Stimulated activated CD8-positive, alpha-beta memory T cell treated with anti-CD3 and anti-CD28 coated beads, Interleukin-7, amount 100 ng/mL, for 48 hours (primary cell): ENCODE measurements around the gene OR52B4.
"Not testable (repeated sequence)": the region's sequence is repeated elsewhere in the genome, so short reads cannot be mapped to it uniquely, and the experiment has no call there.

Experiments used
- DNase-seq, 2 donors: peaks; one replicate each; pipeline ENCODE4 v3.0.0-alpha.2; 2020; ENCODE audit warnings: low read depth in 1 of 2; ENCODE audit errors: extremely low read depth in 1 of 2

Gene OR52B4

DNA sequence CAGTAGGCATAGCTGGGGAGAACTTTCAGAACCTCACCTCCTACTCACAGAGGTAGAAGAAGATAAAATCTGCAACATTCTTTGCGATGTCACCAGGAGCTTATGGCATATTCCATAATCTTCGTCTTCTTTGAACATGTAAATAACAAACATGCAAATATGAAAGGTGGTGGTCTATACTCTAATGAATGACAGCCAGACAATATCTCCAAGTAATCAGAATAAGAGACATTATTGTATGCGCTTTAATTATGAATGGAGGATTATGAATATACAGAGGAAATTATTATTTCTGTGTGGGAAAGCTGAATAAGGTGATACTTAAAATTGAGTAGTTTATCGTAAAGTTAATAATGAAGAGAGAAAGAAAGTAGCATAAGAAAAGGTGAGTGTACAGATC is at the start of gene OR52B4:
Gene OR52B4, minus strand, starts transcription at position 101 of the 400 bp plus-strand sequence. Its CDS starts 91 bp downstream, at position 10.
- DNase-seq = no peak

DNA sequence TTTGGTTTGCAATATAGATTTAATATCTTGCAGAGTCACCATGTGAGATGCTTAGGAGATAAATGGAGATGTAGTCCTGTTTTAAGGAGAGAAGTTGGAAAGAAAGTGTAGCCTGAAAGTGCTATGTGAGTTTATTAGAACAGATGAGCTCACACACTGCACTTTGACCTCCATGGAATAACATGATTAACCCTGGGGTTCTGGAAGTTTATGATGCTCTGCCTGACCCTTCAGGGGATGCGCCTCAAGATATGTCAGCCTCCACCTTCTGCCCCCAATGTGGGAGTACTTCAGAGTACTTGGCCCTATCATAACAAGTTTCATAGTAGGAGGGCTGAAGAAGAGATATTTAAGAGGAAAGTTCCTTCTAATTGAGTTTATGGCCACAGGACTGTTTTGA is 48.6 kb upstream of the OR52B4 start:
- no peak for DNase-seq

DNA sequence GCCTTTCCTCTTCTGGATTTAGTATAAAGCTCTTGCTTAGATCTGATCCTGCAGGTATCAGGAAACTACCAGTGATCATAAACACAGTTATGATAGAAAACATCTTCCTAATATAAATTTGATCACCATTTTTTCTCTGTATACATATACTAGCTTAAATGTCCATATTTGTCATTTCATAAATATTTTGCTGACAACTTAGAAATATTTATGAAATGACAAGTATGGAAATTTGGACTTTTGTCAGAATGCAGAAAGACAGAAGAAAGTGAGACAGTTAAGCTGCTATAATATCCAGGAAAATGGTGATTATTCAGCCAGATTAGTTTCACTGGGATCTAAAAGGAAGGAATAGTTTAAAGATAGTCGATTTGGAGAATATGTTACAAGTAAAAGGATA is 48.1 kb upstream of the OR52B4 start:
- DNase-seq = no peak

- DNase-seq = not testable (repeated sequence)
Observed at GRCh38 chr11:4406206-4406605, 38.0 kb upstream of the OR52B4 start.

DNA sequence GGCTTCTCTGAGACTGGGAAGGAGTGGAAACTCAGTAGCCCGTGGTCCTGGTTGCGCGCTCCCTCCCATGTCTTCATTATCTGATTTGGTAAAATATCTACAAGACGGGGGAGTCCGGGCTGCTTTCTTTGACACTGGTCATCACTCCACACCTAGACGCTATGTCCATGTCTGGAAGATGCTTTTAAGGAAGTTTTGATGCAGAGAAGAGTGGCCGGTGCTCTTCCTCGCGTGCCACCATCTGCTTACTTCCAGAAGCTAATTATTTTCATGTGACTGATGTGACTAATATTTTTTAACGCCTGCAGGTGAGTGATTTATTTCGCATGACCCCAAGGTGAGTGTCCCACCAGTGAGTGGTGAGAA is 25.7 kb upstream of the OR52B4 start:
- no peak for DNase-seq

DNA sequence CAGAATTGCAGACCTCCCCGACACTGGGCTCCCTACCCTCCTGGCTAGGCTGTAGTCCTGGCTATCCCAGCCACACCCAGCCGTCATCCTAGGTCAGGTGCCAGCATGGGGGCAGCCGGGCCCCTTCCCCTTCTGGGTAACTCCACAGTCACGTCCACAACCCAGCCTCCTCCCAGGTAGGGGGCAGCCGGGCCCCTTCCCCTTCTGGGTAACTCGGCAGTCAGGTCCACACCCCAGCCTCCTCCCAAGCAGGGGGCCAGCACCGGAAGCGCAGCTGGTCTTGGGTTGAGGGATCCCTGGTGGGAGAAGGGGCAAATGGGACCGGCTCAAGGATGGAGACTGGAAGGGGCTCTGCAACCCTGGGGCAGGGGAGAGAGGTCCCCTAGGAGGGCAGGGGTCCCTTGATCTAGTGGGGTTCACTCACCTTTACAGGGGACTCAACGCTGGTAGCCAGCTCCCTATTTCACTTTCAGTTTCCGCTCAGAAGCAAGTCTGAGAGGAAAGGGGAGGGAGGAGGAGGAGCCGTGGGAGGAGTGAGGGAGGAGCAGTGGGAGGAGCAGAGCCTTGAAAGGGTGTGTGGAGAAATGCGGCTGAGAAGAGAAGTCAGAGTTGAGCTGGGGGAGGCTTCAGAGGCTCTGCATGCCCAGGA is 25.1 kb upstream of the OR52B4 start, which contains the start of gene TRIM21:
Gene TRIM21, minus strand, starts transcription at position 494 of the 649 bp plus-strand sequence. CDS start 3,293 bp downstream, outside the sequence.
- DNase-seq = peak; percentile 63 to 82

GRCh38 chr11:4388221-4388620 is 20.0 kb upstream of the OR52B4 start:
- no peak for DNase-seq

- DNase-seq = no peak
Observed at GRCh38 chr11:4385978-4386740, 18.0 kb upstream of the OR52B4 start.

DNA sequence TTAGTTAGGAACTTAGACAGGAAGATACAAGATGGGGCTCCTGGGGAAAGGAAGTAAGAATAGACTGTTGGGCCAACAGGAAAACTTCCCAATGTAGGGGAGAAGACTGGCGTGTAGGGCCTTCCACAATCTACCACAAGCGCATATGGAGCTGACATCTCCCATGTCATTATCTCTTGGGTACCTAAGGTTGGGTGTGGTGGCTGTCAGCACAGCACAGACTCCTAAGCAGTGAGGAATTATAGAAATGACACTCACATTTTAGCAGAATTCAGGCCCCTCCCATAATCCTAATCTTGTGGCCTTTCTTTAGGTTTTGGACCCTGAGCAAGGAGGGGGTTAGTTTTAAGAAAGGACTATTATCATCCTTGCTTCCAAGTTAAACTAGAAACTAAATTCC is 13.7 kb upstream of the OR52B4 start:
- no peak for DNase-seq

DNA sequence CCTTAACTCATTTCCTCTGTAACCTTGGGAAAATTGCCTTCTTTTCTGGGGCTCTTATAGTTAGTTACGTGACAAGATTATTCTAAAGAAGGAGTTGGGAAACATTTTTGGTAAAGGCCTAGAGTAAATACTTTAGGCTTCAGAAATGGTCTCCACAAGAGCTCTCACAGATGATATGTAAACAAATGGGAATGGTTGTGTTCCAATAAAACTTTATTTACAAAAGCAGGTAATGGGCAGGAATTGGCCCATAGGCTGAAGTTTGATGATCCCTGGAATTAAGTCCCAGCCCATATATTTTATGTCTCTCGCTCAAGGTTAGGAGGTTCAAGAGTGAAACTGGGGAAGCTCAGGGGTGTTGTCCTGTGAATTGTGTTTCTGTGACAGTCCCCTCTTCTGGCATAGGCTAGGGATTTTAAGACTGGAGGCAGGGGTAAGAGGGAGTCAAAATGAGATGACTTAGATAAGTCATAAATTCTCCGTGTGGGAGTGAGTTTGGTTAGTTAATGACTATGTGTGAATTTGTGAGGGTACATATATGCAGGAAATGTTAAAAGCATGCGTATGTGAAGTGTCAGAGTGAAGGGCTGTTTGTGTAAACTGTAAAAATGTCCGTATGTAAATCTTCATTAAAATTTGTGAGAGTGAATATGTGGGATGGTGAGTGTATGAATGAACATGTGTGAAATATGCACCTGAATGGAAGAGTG is 7.4 kb upstream of the OR52B4 start:
- DNase-seq = no peak

DNA sequence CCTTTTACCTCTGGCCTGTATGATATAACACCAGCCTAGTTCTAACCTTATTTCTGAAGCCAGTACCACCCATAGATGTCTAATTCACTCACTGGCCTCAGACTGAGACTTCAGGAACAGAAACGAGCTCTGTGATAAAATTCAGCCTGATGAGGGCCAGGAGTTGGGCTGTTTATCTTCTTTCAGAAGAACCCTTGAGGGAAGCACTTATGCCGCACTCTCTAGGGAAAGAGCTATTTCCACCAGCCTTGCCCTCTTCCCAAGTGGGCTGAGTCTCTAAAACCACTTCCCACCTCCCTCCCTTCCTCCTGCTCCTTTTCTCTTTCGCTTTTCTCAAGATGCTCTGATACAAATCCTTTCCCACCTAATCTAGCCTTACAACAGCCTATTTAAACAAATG is 2.0 kb upstream of the OR52B4 start:
- no peak for DNase-seq

- not testable (repeated sequence) for DNase-seq
Observed at GRCh38 chr11:4348142-4348541, 20.0 kb downstream of the OR52B4 start.

DNA sequence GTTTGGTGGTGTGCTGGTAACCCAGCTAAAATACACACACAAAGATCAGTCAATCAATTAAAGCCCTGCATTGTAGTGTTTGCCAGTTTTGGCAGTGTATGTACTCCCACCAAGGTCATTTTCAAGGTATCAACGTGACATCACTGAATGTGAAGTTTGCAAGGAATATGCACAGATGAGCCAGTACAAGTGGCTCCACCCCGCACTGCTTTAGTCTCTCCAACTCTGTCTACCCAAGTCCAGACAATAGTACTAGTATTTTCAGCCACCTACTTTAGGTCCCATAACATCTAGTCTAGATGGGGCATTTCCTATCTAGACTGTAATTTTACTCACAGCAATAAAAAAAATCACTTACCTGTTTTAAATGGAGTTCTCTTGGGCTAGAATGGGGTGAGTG is 22.8 kb downstream of the OR52B4 start:
- not testable (repeated sequence) for DNase-seq

- DNase-seq = not testable (repeated sequence)
Observed at GRCh38 chr11:4334356-4334755, 33.8 kb downstream of the OR52B4 start.
